IPS-18c (cell line): ENCODE data around the gene CLIC4.
"Not testable (repeated sequence)": the region's sequence is repeated elsewhere in the genome, so short reads cannot be mapped to it uniquely, and the experiment has no call there.

ENCODE experiments used
- H3K4me3 ChIP-seq: 2 replicates; pipeline ENCODE4 v1.7.0; 2013; ENCODE audit warnings: low read depth, mild to moderate bottlenecking, low read length, moderate library complexity; ENCODE audit not compliant: insufficient read depth
- H3K9me3 ChIP-seq: one replicate; pipeline ENCODE4 v1.6.1; 2013; ENCODE audit warnings: mild to moderate bottlenecking, low read length, moderate library complexity; ENCODE audit not compliant: control insufficient read depth, insufficient read depth

CLIC4 gene

DNA sequence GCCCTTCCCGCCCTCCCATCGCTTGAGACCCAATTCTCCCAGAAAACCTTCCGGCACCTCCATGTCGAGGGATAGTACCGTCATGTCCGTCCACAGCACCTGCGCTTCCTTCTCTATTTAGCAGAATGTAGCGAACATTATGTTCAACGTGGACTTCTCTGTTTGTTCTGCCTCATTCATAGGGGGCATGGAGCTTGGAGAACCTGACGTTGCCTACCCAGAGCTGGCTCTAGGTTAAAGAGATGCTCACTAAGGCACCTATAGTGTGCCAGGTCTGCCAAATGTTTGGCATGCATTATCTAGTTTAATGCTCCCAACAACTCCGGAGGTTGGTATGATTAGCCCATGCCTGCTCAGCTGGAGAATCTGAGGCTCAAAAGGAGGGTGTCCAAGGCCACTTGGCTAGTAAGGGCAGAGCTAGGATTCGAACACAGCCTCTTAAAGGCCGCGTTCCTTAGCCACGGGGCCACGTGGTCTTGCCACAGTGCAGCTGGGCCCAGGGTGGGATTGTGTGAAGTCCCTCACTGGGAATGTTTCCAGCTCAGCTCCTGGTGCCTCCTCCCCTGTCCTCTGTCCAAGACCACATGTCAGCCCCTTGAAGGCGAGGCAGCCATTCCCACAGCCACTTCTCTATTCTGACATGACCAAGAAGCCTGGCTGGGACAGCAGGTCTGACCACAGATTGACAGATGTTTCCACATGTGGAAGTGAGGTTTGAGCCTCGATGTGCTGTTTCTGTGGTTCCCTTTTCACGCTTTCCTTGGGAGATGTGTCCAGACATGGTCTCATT lies 127.0 kb downstream of the CLIC4 start:
- Histone ChIP-seq H3K4me3 (no peak overlapping the region), H3K9me3 (no peaks in the 10 kb centered on the region)

DNA sequence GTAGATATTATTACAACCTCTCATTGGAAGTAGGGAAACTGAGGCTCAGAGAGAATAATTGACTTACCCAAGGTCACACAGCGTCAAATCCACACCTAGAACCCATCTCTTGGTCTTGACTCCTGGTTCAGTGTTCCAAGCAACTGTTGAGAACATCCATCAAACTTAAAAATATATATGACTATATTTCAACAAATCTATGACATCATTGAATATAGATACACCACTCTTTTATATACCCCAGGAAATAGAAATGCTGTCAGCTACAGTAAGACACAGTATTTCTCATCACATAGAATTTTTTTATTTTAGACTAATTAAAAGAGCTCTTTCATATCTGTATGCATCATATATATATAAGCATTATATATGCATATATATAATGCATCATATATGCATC lies 127.9 kb downstream of the CLIC4 start:
- no peak overlapping the region for H3K4me3 ChIP-seq
- H3K9me3 ChIP-seq, result no peaks in the 10 kb centered on the region

- no peak overlapping the region for H3K4me3 ChIP-seq
- no peaks in the 10 kb centered on the region for H3K9me3 ChIP-seq
Observed at GRCh38 chr1:24874056-24874455, 128.8 kb downstream of the CLIC4 start.

GRCh38 chr1:24874611-24875234 lies 129.5 kb downstream of the CLIC4 start:
- no peaks in the 10 kb centered on the region for H3K9me3 ChIP-seq
- no peak overlapping the region for H3K4me3 ChIP-seq

GRCh38 chr1:24875257-24875656 lies 130.0 kb downstream of the CLIC4 start:
- Histone ChIP-seq H3K4me3 (no peak overlapping the region), H3K9me3 (no peaks in the 10 kb centered on the region)

- Histone ChIP-seq H3K9me3 (no peaks in the 10 kb centered on the region), H3K4me3 (no peak overlapping the region)
Observed at GRCh38 chr1:24875991-24876506, 130.8 kb downstream of the CLIC4 start.

GRCh38 chr1:24878045-24878444 lies 132.8 kb downstream of the CLIC4 start:
- H3K9me3 ChIP-seq, result no peaks in the 10 kb centered on the region
- no peak overlapping the region for H3K4me3 ChIP-seq

DNA sequence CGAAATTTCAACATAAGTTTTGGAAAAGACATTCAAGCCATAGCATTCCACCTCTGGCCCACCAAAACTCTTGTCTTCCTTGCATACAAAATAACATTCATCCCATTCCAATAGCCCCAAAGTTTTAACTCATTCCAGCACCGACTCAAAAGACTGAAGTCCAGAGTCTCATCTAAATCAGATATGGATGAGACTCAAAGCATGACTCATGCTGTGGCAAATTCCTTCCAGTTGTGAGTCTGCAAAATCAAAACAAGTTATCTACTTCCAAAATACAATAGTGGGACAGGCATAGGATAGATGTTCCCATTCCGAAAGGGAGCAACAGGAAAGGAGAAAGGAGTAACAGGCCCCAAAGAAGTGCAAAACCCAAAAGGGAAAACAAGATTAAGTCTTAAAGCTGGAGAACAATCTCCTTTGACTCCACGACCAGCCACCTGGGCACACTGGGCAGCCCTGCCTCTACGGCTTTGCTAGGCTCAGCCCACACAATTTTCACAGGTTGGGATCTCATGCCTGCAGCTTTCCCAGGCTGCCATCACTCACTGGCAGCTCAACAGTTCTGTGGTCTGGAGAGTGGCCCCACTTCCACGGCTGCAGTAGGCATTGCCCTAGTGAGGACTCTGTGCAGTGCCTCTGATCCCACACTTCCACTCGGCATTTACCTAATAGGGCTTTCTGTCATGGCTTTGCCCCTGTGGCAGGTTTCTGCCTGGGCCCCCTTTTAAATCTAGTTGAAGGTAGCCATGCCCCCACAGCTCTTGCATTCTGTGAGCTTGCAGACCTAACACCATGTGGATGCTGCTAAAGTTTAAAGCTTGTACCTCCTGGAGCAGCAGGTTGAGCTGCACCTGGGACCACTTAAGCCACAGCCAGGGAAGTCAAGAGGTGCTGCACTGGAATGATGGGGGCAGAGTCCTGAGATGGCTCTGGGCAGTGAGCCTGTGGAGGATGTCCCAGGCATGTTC lies 133.8 kb downstream of the CLIC4 start:
- no peaks in the 10 kb centered on the region for H3K9me3 ChIP-seq

DNA sequence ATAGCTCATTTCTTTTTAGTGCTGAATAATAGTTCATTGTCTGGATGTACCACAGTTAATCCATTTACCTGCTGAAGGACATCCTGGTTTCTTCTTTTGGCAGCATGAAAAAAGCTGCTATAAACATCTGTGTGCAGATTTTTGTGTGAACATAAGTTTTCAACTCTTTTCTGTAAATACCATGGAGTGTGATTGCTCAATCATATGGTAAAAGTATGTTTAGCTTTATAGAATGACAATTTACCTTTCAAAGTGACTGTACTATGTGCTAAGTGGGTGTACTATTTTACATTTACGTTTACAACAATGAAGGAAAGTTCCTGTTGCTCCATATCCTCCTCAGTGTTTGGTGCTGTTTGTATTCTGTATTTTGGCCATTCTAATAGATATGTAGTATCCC lies 135.8 kb downstream of the CLIC4 start:
- H3K4me3 ChIP-seq, result no peak overlapping the region

More for the DNA sequence above, 133.8 kb downstream of the CLIC4 start:
- no peak overlapping the region for H3K4me3 ChIP-seq

GRCh38 chr1:24884751-24885150 lies 139.5 kb downstream of the CLIC4 start:
- Histone ChIP-seq H3K9me3 (peaks cover 2% of the 10 kb centered on the region), H3K4me3 (no peak overlapping the region)

More for the DNA sequence above, 135.8 kb downstream of the CLIC4 start:
- no peaks in the 10 kb centered on the region for H3K9me3 ChIP-seq

DNA sequence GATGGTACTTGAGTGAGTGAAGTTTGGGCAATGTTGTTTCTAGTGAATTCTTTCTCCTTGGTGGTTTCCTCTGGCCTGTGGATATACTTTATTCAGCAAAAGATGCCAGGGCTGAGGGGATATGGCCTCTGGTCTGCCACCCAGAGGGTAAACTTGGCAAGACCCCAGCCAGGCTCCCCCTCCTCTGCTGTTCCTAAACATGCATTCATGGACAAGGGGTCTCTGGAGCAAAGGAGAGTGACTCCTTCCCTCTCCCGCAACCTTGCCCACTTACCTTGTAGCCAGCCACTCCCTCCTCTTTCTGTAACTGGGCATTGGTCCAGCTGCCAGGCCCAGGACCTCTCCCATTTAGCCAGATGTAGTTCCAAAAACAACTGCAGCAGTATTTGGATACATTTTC lies 141.0 kb downstream of the CLIC4 start:
- peaks cover 2% of the 10 kb centered on the region for H3K9me3 ChIP-seq

DNA sequence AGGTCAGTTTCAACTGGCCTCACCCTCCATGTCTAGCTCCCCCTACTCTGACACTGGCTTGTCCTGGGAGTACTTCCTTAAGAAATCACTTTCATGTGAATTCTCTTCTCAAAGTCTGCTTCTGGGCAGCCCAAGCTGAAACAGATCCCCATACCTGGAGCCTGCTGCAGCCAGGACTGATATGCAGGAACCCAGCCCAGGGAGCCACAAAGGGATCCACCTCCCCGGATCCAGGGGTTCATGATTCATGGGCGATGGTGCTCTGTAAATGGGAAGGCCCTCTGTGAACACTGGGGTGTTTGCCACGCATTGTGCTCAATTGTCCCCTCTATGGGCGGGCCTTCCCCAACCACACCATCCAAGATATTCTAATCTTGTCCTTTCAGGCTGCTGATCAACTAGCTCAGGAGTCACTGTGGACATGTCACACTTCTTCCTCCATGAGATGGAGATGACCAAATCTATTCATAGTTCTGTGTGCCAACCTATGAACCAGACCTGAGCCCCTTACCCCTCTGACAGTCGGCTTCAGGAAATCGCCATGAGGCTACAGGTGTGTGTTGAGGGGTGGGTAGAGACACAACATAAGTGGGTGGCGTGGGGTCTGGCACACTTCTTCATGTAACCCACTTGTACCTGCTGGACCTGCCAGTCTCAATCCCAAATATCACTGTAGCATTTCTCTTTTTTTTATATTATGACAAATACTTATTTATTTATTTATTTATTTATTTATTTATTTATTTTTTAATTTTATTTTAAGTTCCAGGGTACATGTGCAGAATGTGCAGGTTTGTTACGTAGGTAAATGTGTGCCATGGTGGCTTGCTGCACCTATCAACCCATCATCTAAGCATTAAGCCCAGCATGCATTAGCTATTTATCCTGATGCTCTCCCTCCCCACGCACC lies 143.1 kb downstream of the CLIC4 start:
- peaks cover 2% of the 10 kb centered on the region for H3K9me3 ChIP-seq
- no peak overlapping the region for H3K4me3 ChIP-seq

More for the DNA sequence above, 141.0 kb downstream of the CLIC4 start:
- H3K4me3 ChIP-seq, result no peak overlapping the region

DNA sequence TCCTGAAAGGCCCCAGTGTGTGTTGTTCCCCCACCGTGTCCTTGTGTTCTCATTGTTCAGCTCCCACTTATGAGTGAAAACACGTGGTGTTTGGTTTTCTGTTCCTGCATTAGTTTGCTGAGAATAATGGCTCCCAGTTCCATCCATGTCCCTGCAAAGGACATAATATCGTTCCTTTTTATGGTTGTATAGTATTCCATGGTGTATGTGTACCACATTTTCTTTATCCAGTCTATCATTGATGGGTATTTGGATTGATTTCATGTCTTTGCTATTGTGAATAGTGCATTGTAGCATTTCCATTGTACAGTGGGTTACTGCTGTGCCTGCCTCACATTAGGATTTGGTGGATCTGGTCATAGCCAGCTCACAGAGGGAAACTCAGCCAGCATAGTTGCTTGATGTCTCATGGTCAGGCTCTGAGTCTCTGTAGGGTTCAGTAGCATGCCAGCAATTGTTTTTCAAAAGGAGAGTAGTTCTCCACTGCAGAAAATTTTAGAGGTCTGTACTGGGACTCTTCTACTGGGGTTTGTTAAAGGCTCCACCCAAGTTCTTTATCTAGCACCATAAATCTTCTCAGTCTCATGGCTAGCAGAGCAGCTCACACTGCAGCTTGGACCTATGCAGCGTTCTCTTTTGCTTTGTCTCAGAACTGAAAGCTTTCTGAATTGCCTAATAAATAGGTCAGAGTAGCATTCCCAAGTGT lies 143.9 kb downstream of the CLIC4 start:
- peaks cover 2% of the 10 kb centered on the region for H3K9me3 ChIP-seq
- no peak overlapping the region for H3K4me3 ChIP-seq

- H3K9me3 ChIP-seq, result peaks cover 2% of the 10 kb centered on the region
- H3K4me3 ChIP-seq, result no peak overlapping the region
Observed at GRCh38 chr1:24890887-24891286, 145.6 kb downstream of the CLIC4 start.

- not testable (repeated sequence) for H3K4me3 ChIP-seq, H3K9me3 ChIP-seq
Observed at GRCh38 chr1:24891367-24891766, 146.1 kb downstream of the CLIC4 start.
